H1 (cell line): ENCODE measurements around the gene S1PR1. TPM values are rescaled to one million over a fixed set of nuclear protein-coding genes. Genes with fewer than 3 reads are reported as not detected.

ENCODE experiments used
- CTCF ChIA-PET: fragments of 300-600 bp; sonication (Branson Sonifier 250); formaldehyde crosslinking; loops from one replicate; lab custom pipeline; 2021; ENCODE audit not compliant: partially characterized antibody; lab: Charles Lee
- POLR2A ChIA-PET: fragments of 300-600 bp; sonication (Branson Sonifier 250); formaldehyde crosslinking; loops from one replicate; lab custom pipeline; 2021; ENCODE audit warnings: inconsistent platforms; ENCODE audit not compliant: partially characterized antibody; lab: Charles Lee
- DNase-seq, 2 experiments: peaks; one replicate each; pipeline versions ENCODE4 v3.0.0 to v3.0.0-alpha.2; 2010 to 2022; ENCODE audit warnings: low spot score in 2 of 2, low read depth in 1 of 2, mixed read lengths in 1 of 2
- FAIRE-seq: peaks from 2 replicates; lab custom pipeline; 2011; peaks lifted over from hg19 to GRCh38; lab: Jason Lieb, UNC
- H2AFZ ChIP-seq: 2 replicates; pipeline ENCODE4 v1.8.1; 2012; ENCODE audit warnings: low read length, inconsistent platforms
- H2AK5ac ChIP-seq: 2 replicates; pipeline ENCODE4 v1.6.1; 2013; ENCODE audit warnings: low read depth, low read length
- H2BK120ac ChIP-seq: replicated peaks from 2 replicates; pipeline ENCODE3; 2013; ENCODE audit warnings: low read depth, low read length, inconsistent platforms
- H2BK12ac ChIP-seq: 2 replicates; pipeline ENCODE4 v1.6.1; 2013; ENCODE audit warnings: low read depth, low read length
- H2BK15ac ChIP-seq: 2 replicates; pipeline ENCODE4 v1.6.1; 2013; ENCODE audit warnings: low read length
- H2BK20ac ChIP-seq: 2 replicates; pipeline ENCODE4 v1.6.1; 2013; ENCODE audit warnings: low read length
- H2BK5ac ChIP-seq: 2 replicates; pipeline ENCODE4 v1.6.1; 2013; ENCODE audit warnings: low read depth, low read length
- H3K14ac ChIP-seq: 2 replicates; pipeline ENCODE4 v1.6.1; 2013; ENCODE audit warnings: inconsistent platforms; ENCODE audit not compliant: insufficient read length
- H3K18ac ChIP-seq: 2 replicates; pipeline ENCODE4 v1.6.1; 2013; ENCODE audit warnings: low read length; ENCODE audit errors: extremely low read depth
- H3K23ac ChIP-seq: 2 replicates; pipeline ENCODE4 v1.6.1; 2013; ENCODE audit warnings: inconsistent platforms; ENCODE audit not compliant: insufficient read length
- H3K23me2 ChIP-seq: 2 replicates; pipeline ENCODE4 v1.6.1; 2013; ENCODE audit warnings: low read depth, low read length
- H3K27ac ChIP-seq: 2 replicates; pipeline ENCODE4 v1.6.1; 2011; ENCODE audit warnings: low read depth, low read length, inconsistent platforms
- H3K27me3 ChIP-seq, 4 experiments: replicated peaks in 1 of 4; 1 replicate in 1 of 4; 2 replicates in 3 of 4; pipeline versions ENCODE4 v1.6.1 to v1.8.1; 2011 to 2013; ENCODE audit warnings: low read length in 3 of 4, mild to moderate bottlenecking in 3 of 4, inconsistent platforms in 2 of 4, mixed read lengths in 2 of 4, moderate library complexity in 1 of 4; ENCODE audit not compliant: control insufficient read depth in 3 of 4, insufficient read depth in 3 of 4; ENCODE audit errors: extremely low read depth in 1 of 4
- H3K36me3 ChIP-seq, 4 experiments: 2 replicates each; pipeline versions ENCODE4 v1.6.1 to v1.8.1; 2011 to 2013; ENCODE audit warnings: mild to moderate bottlenecking in 4 of 4, low read length in 3 of 4, moderate library complexity in 2 of 4, control low read depth in 1 of 4, inconsistent platforms in 1 of 4; ENCODE audit not compliant: insufficient read depth in 4 of 4, control insufficient read depth in 2 of 4
- H3K4ac ChIP-seq: replicated peaks from 2 replicates; pipeline ENCODE3; 2013; ENCODE audit warnings: low read length, low read depth, mixed read lengths, inconsistent platforms; ENCODE audit not compliant: insufficient read length
- H3K4me1 ChIP-seq, 4 experiments: replicated peaks in 1 of 4; 1 replicate in 1 of 4; 2 replicates in 3 of 4; pipeline versions ENCODE4 v1.6.1 to v1.8.1; 2011 to 2013; ENCODE audit warnings: low read length in 3 of 4, inconsistent platforms in 2 of 4, mixed read lengths in 1 of 4; ENCODE audit not compliant: insufficient read depth in 4 of 4, control insufficient read depth in 3 of 4
- H3K4me2 ChIP-seq, 2 experiments: 2 replicates each; pipeline versions ENCODE4 v1.6.1 to v1.8.1; 2011 to 2013; ENCODE audit warnings: low read depth in 2 of 2, low read length in 2 of 2, control low read depth in 1 of 2, inconsistent platforms in 1 of 2, mild to moderate bottlenecking in 1 of 2; ENCODE audit not compliant: insufficient read depth in 1 of 2
- H3K4me3 ChIP-seq, 4 experiments: fragments of 200-600, 300-600 bp in 1 of 4; sonication (generic), shearing (Covaris generic), sonication (Bioruptor Twin) in 1 of 4; 2 replicates each; pipeline versions ENCODE4 v1.5.1 to v1.8.1; 2011 to 2016; ENCODE audit warnings: low read length in 4 of 4, low read depth in 3 of 4, control low read depth in 2 of 4, inconsistent platforms in 2 of 4, mild to moderate bottlenecking in 2 of 4, mixed read lengths in 1 of 4, moderate library complexity in 1 of 4; ENCODE audit not compliant: insufficient read depth in 2 of 4; ENCODE audit errors: extremely low read depth in 1 of 4
- H3K56ac ChIP-seq: replicated peaks from 2 replicates; pipeline ENCODE3; 2013; ENCODE audit warnings: low read depth, mild to moderate bottlenecking, mixed read lengths, low read length, inconsistent platforms; ENCODE audit not compliant: insufficient read length
- H3K79me1 ChIP-seq: 2 replicates; pipeline ENCODE4 v1.6.1; 2013; ENCODE audit warnings: low read depth, low read length, control low read depth
- H3K79me2 ChIP-seq, 2 experiments: 2 replicates each; pipeline versions ENCODE4 v1.6.1 to v1.8.1; 2012 to 2013; ENCODE audit warnings: low read length in 2 of 2, mild to moderate bottlenecking in 2 of 2, inconsistent platforms in 1 of 2; ENCODE audit not compliant: insufficient read depth in 2 of 2, control insufficient read depth in 1 of 2
- H3K9ac ChIP-seq, 4 experiments: replicated peaks in 1 of 4; 1 replicate in 1 of 4; 2 replicates in 3 of 4; pipeline versions ENCODE4 v1.6.1 to v1.8.1; 2011 to 2013; ENCODE audit warnings: low read depth in 3 of 4, low read length in 3 of 4, control low read depth in 2 of 4, mild to moderate bottlenecking in 2 of 4, moderate library complexity in 2 of 4, inconsistent platforms in 1 of 4; ENCODE audit errors: extremely low read depth in 1 of 4
- H3K9me3 ChIP-seq, 2 experiments: 2 replicates each; pipeline versions ENCODE4 v1.6.1 to v1.8.1; 2012 to 2013; ENCODE audit warnings: mild to moderate bottlenecking in 2 of 2, moderate library complexity in 2 of 2, control low read depth in 1 of 2, inconsistent platforms in 1 of 2, low read depth in 1 of 2, low read length in 1 of 2, mixed read lengths in 1 of 2; ENCODE audit not compliant: insufficient read depth in 2 of 2
- H4K20me1 ChIP-seq, 2 experiments: replicated peaks in 1 of 2; 2 replicates each; pipeline versions ENCODE3 to v1.8.1; 2011 to 2013; ENCODE audit warnings: inconsistent platforms in 2 of 2, low read length in 2 of 2, mild to moderate bottlenecking in 1 of 2; ENCODE audit not compliant: insufficient read depth in 2 of 2, control insufficient read depth in 1 of 2
- H4K5ac ChIP-seq: 2 replicates; pipeline ENCODE4 v1.6.1; 2013; ENCODE audit warnings: low read length, low read depth, mixed read lengths, inconsistent platforms; ENCODE audit not compliant: insufficient read length
- H4K8ac ChIP-seq: 2 replicates; pipeline ENCODE4 v1.8.0; 2013; ENCODE audit warnings: mild to moderate bottlenecking, moderate library complexity, low read length, inconsistent platforms; ENCODE audit not compliant: insufficient read depth; ENCODE audit errors: extremely low read depth
- H4K91ac ChIP-seq: replicated peaks from 2 replicates; pipeline ENCODE3; 2013; ENCODE audit warnings: low read length, mixed read lengths, inconsistent platforms; ENCODE audit not compliant: insufficient read length
- CREB1 ChIP-seq: IDR thresholded peaks from 2 replicates; pipeline ENCODE4 v1.6.1; 2012; ENCODE audit warnings: inconsistent platforms
- EZH2 ChIP-seq: fragments of 200-600 bp; sonication (generic); IDR thresholded peaks from 2 replicates; pipeline ENCODE4 v1.7.1; 2012; ENCODE audit warnings: low read depth, mild to moderate bottlenecking, moderate library complexity, low read length, inconsistent platforms; ENCODE audit not compliant: severe bottlenecking
- KDM4A ChIP-seq: IDR thresholded peaks from one replicate; pipeline ENCODE4 v1.7.1; 2012; ENCODE audit warnings: low read depth, mild to moderate bottlenecking, moderate library complexity, low read length, inconsistent platforms; ENCODE audit not compliant: severe bottlenecking
- PHF8 ChIP-seq: fragments of 200-600 bp; sonication (generic); conservative IDR thresholded peaks from 2 replicates; pipeline ENCODE4 v1.7.1; 2012; ENCODE audit warnings: low read depth, mild to moderate bottlenecking, inconsistent platforms, low read length, moderate library complexity
- POLR2A ChIP-seq, 2 experiments: IDR thresholded peaks; 1 replicate in 1 of 2; 2 replicates in 1 of 2; pipeline ENCODE4 v1.6.1; 2011; ENCODE audit warnings: low read depth in 2 of 2, low read length in 2 of 2, mild to moderate bottlenecking in 2 of 2; ENCODE audit errors: control extremely low read depth in 1 of 2
- RAD21 ChIP-seq, 2 experiments: IDR thresholded peaks in 1 of 2; conservative IDR thresholded peaks in 1 of 2; 2 replicates each; pipeline ENCODE4 v1.6.1; 2011; ENCODE audit warnings: low read depth in 2 of 2, low read length in 2 of 2, improper control_type of control experiment in 1 of 2, inconsistent platforms in 1 of 2, mild to moderate bottlenecking in 1 of 2, moderate library complexity in 1 of 2
- RNF2 ChIP-seq: fragments of 200-900, 300-1000 bp; sonication (generic); IDR thresholded peaks from 2 replicates; pipeline ENCODE4 v1.7.1; 2016; ENCODE audit warnings: borderline replicate concordance, low read depth, mild to moderate bottlenecking, antibody characterized with exemption, low read length; ENCODE audit not compliant: poor library complexity, severe bottlenecking; ENCODE audit errors: missing control alignments
- SIRT6 ChIP-seq: IDR thresholded peaks from one replicate; pipeline ENCODE4 v1.7.1; 2012; ENCODE audit warnings: low read length, inconsistent platforms
- SP2 ChIP-seq: IDR thresholded peaks from 2 replicates; pipeline ENCODE4 v1.6.1; 2012; ENCODE audit warnings: mild to moderate bottlenecking, low read length, inconsistent platforms
- SRF ChIP-seq: IDR thresholded peaks from 2 replicates; pipeline ENCODE4 v1.6.1; 2011; ENCODE audit warnings: mild to moderate bottlenecking, low read depth, low read length, moderate library complexity
- SUZ12 ChIP-seq: fragments of 200-600 bp; sonication (generic); IDR thresholded peaks from 2 replicates; pipeline ENCODE4 v1.6.1; 2012; ENCODE audit warnings: mild to moderate bottlenecking, inconsistent platforms, low read length, moderate library complexity, mixed read lengths
- TAF1 ChIP-seq: IDR thresholded peaks from 2 replicates; pipeline ENCODE4 v1.6.1; 2011; ENCODE audit warnings: mild to moderate bottlenecking, low read depth, low read length
- WGBS, 2 experiments: shearing (Covaris generic) in 1 of 2; methylation state at CpG; one replicate each; pipeline versions ENCODE4 v1.1.6 to v1.1.7; 2013 to 2015; ENCODE audit warnings: low lambda C conversion rate in 2 of 2, mixed read lengths in 2 of 2, inconsistent platforms in 1 of 2, low coverage in 1 of 2, missing lambda C conversion rate in 1 of 2; ENCODE audit not compliant: insufficient replicate concordance in 2 of 2, insufficient coverage in 1 of 2, insufficient read length in 1 of 2; ENCODE audit errors: extremely low coverage in 1 of 2, missing lambda C conversion rate in 1 of 2; 5-methylcytosine and 5-hydroxymethylcytosine counted together
- polyA plus RNA-seq, 7 experiments: library from polyadenylated mRNA; depleted of rRNA in 3 of 7; stranded (reverse) in 5 of 7; unstranded in 2 of 7; fragments of >200 nt in 5 of 7; fragments of 200-250 nt in 2 of 7; gene quantifications; 1 replicate in 5 of 7; 2 replicates in 1 of 7; 4 replicates in 1 of 7; pipeline versions ENCODE4 v1.2.1 to v1.2.3, GENCODE V29; 2011 to 2013; ENCODE audit warnings: missing spikeins in 2 of 7, mixed read lengths in 2 of 7
- total RNA-seq: library from RNA; stranded (reverse); fragmentation: NEBNext Ultra II Directional; extraction: Animal tissue kit (Norgen Biotek cat#: 25700); gene quantifications from 2 replicates; pipeline ENCODE4 v1.2.1, GENCODE V29; 2021
- TF ChIP-seq, protein P1 (sequence below): IDR thresholded peaks from 2 replicates; pipeline ENCODE4 v1.6.1; 2012; ENCODE audit warnings: inconsistent platforms

S1PR1 gene
- total and polyA plus RNA-seq, 2 of the 8 experiments (the other 6 are each of a cell fraction or from before 2014, with no cell fraction given), result 3.5 to 5.5 TPM

GRCh38 chr1:101190441-101190840 lies 46.4 kb upstream of the S1PR1 start:
- Histone ChIP-seq H3K27me3 (no peaks in the 10 kb centered on the region), H3K14ac (no peak overlapping the region), H3K4me2 (no peak overlapping the region), H3K23me2 (no peaks in the 10 kb centered on the region), H3K36me3 (no peaks in the 10 kb centered on the region), H4K91ac (no peak overlapping the region), H2BK120ac (no peak overlapping the region), H3K23ac (no peak overlapping the region), H3K4me3 (no peak overlapping the region), H2BK20ac (no peak overlapping the region), H3K4ac (no peak overlapping the region), H3K79me2 (no peaks in the 10 kb centered on the region), H3K79me1 (no peaks in the 10 kb centered on the region), H2AFZ (no peak overlapping the region), H3K9ac (no peak overlapping the region), H2BK5ac (no peak overlapping the region), H2BK15ac (no peak overlapping the region), H2BK12ac (no peak overlapping the region), H4K8ac (no peak overlapping the region), H3K56ac (no peak overlapping the region), H4K5ac (no peak overlapping the region), H3K18ac (no peak overlapping the region), H3K4me1 (no peaks in the 10 kb centered on the region; a peak in 1 of 7 replicates), H3K9me3 (no peaks in the 10 kb centered on the region), H3K27ac (no peak overlapping the region), H4K20me1 (no peaks in the 10 kb centered on the region), H2AK5ac (no peak overlapping the region)
- ChIA-PET POLR2A (interaction anchor here (1.1 kb wide), 1 partner anchor 10 kb away, joined by 3 read pairs; no protein-coding TSS in a partner anchor), CTCF (interaction anchor here (0.6 to 2.2 kb wide), 3 partner anchors 30 to 167 kb away, joined by 3 to 4 read pairs (median 3); no protein-coding TSS in a partner anchor)
- 86% methylated on average over 4 of the region's 4 CpGs; no CpG with 5 or more reads in 1 of the 2 experiments for WGBS, 2 experiments
- DNase-seq (no peak), FAIRE-seq (no peak)
- TF ChIP-seq KDM4A (no peak), CREB1 (no peak), PHF8 (no peak), TAF1 (no peak), POLR2A (IDR thresholded peaks at IDR 0.05; ENCODE audit: control extremely low read depth in 1 of 2, low read depth in 2 of 2, low read length in 2 of 2) (no peak), SRF (no peak), EZH2 (no peak), SUZ12 (no peak), RAD21 (IDR thresholded peaks at IDR 0.05 in 1 of 2, conservative IDR thresholded peaks at IDR 0.05 in 1 of 2; ENCODE audit: low read depth in 2 of 2, low read length in 2 of 2) (no peak), RNF2 (no peak), SIRT6 (no peak), SP2 (no peak)
- TF ChIP-seq, protein P1, sequence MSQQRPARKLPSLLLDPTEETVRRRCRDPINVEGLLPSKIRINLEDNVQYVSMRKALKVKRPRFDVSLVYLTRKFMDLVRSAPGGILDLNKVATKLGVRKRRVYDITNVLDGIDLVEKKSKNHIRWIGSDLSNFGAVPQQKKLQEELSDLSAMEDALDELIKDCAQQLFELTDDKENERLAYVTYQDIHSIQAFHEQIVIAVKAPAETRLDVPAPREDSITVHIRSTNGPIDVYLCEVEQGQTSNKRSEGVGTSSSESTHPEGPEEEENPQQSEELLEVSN, result no peak
